GM19238 (cell line): Measurements from ENCODE around the gene NTM.

Experiments used
- DNase-seq: peaks from one replicate; pipeline ENCODE4 v3.0.0; 2011; ENCODE audit warnings: low spot score; ENCODE audit not compliant: insufficient read length

NTM gene

GRCh38 chr11:131855320-131855719 is 484.9 kb downstream of the NTM start:
- DNase-seq = no peak

- DNase-seq = no peak
These were observed 486.8 kb downstream of the NTM start for GRCh38 chr11:131857246-131857645.

- no peak for DNase-seq
These were observed 488.1 kb downstream of the NTM start for GRCh38 chr11:131858505-131858904.

- no peak for DNase-seq
These were observed 489.3 kb downstream of the NTM start for GRCh38 chr11:131859538-131860210.

- no peak for DNase-seq
These were observed 493.8 kb downstream of the NTM start for GRCh38 chr11:131864228-131864627.

GRCh38 chr11:131865860-131866259 is 495.4 kb downstream of the NTM start:
- no peak for DNase-seq

GRCh38 chr11:131866535-131867400 is 496.4 kb downstream of the NTM start:
- no peak for DNase-seq

GRCh38 chr11:131867457-131868257 is 497.2 kb downstream of the NTM start:
- DNase-seq = peak; percentile 54

- no peak for DNase-seq
These were observed 498.5 kb downstream of the NTM start for GRCh38 chr11:131868629-131869507.

- no peak for DNase-seq
These were observed 499.9 kb downstream of the NTM start for GRCh38 chr11:131870305-131870704.

- DNase-seq = no peak
These were observed 500.6 kb downstream of the NTM start for GRCh38 chr11:131871006-131871405.

- DNase-seq = no peak
These were observed 503.7 kb downstream of the NTM start for GRCh38 chr11:131874070-131874469.

GRCh38 chr11:131875611-131876010 is 505.2 kb downstream of the NTM start:
- DNase-seq = no peak

- DNase-seq = no peak
These were observed 507.0 kb downstream of the NTM start for GRCh38 chr11:131877246-131877942.

GRCh38 chr11:131880316-131880715 is 509.9 kb downstream of the NTM start:
- DNase-seq = no peak

- DNase-seq = no peak
These were observed 510.6 kb downstream of the NTM start for GRCh38 chr11:131880976-131881375.

- DNase-seq = no peak
These were observed 512.9 kb downstream of the NTM start for GRCh38 chr11:131883332-131883731.

GRCh38 chr11:131884461-131885073 is 514.2 kb downstream of the NTM start:
- no peak for DNase-seq

GRCh38 chr11:131885431-131885830 is 515.0 kb downstream of the NTM start:
- no peak for DNase-seq

GRCh38 chr11:131886201-131886600 is 515.8 kb downstream of the NTM start:
- no peak for DNase-seq
